ENCODE measurements around the gene RPS8. TPM values are rescaled to one million over a fixed set of nuclear protein-coding genes. Genes with fewer than 3 reads are reported as not detected.
"Not testable (repeated sequence)": the region's sequence is repeated elsewhere in the genome, so short reads cannot be mapped to it uniquely, and the experiment has no call there.

Gene RPS8
- total RNA-seq, 1 donor from 2014 or later = 2,356 TPM

DNA sequence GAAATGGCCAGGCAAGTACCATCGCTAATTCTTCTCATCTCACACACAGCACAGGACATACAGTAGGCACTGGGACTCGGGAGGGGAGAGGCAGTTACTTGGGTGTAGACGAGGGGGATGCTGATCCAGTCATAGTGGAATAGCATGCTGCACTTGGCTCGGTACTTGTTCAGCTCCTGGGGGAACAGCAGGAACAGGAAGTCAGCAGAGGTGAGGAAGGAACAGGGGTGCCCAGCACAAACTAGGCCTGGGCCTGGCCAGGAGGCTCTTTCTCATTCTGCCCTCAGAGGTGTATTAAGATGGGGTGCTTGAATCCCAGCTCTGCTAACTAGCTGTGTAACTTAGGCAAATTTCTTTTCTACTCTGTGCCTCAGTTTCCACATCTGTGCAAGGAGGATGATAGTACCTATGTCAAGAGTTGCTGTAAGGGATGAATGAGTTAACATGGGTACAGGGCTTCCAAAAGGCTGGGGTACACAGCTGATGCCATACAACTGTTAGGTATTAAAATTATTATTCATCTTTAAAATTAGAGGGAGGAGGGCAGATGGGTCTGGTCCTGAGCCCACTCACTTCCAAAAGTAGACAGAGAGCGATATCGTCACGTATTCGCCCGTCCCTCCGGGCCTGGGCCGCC is 10.3 kb downstream of the RPS8 start:
- Mint-ChIP-seq H3K27ac (peak overlapping the region; percentile 46), H3K4me3 (ENCODE audit: low read depth) (peak overlapping the region; percentile 72), H3K9me3 (no peaks in the 10 kb centered on the region), H3K36me3 (ENCODE audit: low read depth) (peaks cover 29% of the 10 kb centered on the region), H3K27me3 (ENCODE audit: low read depth) (no peaks in the 10 kb centered on the region), H3K4me1 (ENCODE audit: low read depth) (peaks cover 31% of the 10 kb centered on the region)
- no peak for DNase-seq (ENCODE audit: low spot score)
- intact Hi-C loops (cut with micrococcal nuclease) = loop anchor here (2.0 to 5.0 kb wide), 3 partner anchors 13 to 227 kb away; partner anchors contain the start of genes HECTD3 and UROD

GRCh38 chr1:44786138-44786840 is 10.9 kb downstream of the RPS8 start:
- Mint-ChIP-seq H3K9me3 (no peaks in the 10 kb centered on the region), H3K36me3 (ENCODE audit: low read depth) (peaks cover 22% of the 10 kb centered on the region), H3K4me3 (ENCODE audit: low read depth) (peak overlapping the region; percentile 72), H3K27ac (peak overlapping the region; percentile 80), H3K4me1 (ENCODE audit: low read depth) (peaks cover 29% of the 10 kb centered on the region), H3K27me3 (ENCODE audit: low read depth) (no peaks in the 10 kb centered on the region)
- peak; percentile 72 for DNase-seq (ENCODE audit: low spot score)
- intact Hi-C loops (cut with micrococcal nuclease) = loop anchor here (5.0 kb wide), 2 partner anchors 36 to 226 kb away; partner anchors contain the start of genes HECTD3 and UROD

DNA sequence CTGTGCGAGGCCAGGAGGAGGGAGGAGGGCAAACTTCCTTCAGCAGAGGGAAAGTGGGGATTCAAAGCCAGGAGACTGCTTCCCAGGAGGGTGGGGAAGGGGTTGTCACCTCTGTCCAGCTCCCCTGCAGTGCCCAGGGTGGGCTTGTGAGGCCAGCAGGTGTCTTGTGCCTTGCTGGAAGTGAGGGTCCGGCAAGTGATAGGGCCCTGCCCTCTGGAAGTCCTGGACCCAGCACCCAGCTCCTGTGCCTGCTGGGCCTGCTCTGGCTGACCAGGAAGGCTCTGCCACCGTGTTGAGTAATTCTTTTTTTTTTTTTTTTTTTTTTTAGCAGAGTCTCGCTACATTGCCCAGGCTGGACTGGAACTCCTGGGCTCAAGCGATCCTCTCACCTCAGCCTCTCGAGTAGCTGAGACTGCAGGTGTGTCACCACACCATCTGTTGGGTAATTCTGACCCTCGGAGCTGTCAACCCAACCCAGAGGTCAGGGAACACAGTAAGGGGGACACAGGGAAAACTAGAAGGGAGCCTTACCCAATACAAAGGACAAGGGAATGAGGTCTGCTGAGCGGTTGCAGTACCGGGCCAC is 11.6 kb downstream of the RPS8 start:
- Mint-ChIP-seq H3K27ac (no peak overlapping the region), H3K27me3 (ENCODE audit: low read depth) (no peaks in the 10 kb centered on the region), H3K36me3 (ENCODE audit: low read depth) (peaks cover 16% of the 10 kb centered on the region), H3K4me1 (ENCODE audit: low read depth) (peaks cover 28% of the 10 kb centered on the region), H3K4me3 (ENCODE audit: low read depth) (peak overlapping the region; percentile 72), H3K9me3 (no peaks in the 10 kb centered on the region)
- no peak for DNase-seq (ENCODE audit: low spot score)
- intact Hi-C loops (cut with micrococcal nuclease) = loop anchor here (5.0 kb wide), 2 partner anchors 35 to 225 kb away; partner anchors contain the start of genes HECTD3 and UROD

DNA sequence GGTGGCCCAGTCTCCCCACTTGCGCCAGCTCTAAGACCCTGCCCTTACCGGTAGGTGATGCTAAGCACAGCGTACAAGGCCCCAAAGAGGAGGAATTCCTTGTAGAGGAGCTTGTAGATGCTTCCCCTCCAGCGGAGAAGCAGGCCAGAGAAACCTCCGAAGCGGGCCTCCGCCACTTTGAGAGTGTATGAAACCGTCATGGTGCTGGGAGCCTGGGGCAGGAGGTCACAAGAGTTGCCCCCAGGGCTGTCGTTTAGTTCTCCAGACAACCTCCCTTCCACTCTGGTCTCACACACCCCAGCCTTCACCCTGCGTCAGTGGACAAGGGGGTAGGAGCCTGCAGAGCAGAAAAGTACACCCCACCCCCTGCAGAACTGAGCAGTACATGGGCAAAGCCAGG is 12.2 kb downstream of the RPS8 start:
- peaks cover 12% of the 10 kb centered on the region for H3K36me3 Mint-ChIP-seq (ENCODE audit: low read depth)
- no peak overlapping the region for H3K4me3 Mint-ChIP-seq (ENCODE audit: low read depth)
- DNase-seq (ENCODE audit: low spot score) = no peak
- H3K4me1 Mint-ChIP-seq (ENCODE audit: low read depth) = peaks cover 28% of the 10 kb centered on the region
- H3K27ac Mint-ChIP-seq = no peak overlapping the region
- intact Hi-C loops (cut with micrococcal nuclease) = loop anchor here (5.0 kb wide), 2 partner anchors 35 to 225 kb away; partner anchors contain the start of genes HECTD3 and UROD
- H3K27me3 Mint-ChIP-seq (ENCODE audit: low read depth) = no peaks in the 10 kb centered on the region
- no peaks in the 10 kb centered on the region for H3K9me3 Mint-ChIP-seq

GRCh38 chr1:44788120-44788860 is 12.9 kb downstream of the RPS8 start, which contains the start of gene BEST4:
Gene BEST4 (minus strand): TSS chr1:44788170. CDS start chr1:44787705, 465 bp downstream.
- intact Hi-C loops (cut with micrococcal nuclease) = loop anchor here (5.0 kb wide), 2 partner anchors 34 to 224 kb away; partner anchors contain the start of genes HECTD3 and UROD
- Mint-ChIP-seq H3K4me3 (ENCODE audit: low read depth) (no peak within 1 kb of the TSS), H3K27me3 (ENCODE audit: low read depth) (no peaks in the 10 kb centered on the region), H3K27ac (no peak within 1 kb of the TSS), H3K4me1 (ENCODE audit: low read depth) (peaks cover 25% of the 10 kb centered on the region), H3K9me3 (no peaks in the 10 kb centered on the region), H3K36me3 (ENCODE audit: low read depth) (peaks cover 6% of the 10 kb centered on the region)
- no peak for DNase-seq (ENCODE audit: low spot score)

DNA sequence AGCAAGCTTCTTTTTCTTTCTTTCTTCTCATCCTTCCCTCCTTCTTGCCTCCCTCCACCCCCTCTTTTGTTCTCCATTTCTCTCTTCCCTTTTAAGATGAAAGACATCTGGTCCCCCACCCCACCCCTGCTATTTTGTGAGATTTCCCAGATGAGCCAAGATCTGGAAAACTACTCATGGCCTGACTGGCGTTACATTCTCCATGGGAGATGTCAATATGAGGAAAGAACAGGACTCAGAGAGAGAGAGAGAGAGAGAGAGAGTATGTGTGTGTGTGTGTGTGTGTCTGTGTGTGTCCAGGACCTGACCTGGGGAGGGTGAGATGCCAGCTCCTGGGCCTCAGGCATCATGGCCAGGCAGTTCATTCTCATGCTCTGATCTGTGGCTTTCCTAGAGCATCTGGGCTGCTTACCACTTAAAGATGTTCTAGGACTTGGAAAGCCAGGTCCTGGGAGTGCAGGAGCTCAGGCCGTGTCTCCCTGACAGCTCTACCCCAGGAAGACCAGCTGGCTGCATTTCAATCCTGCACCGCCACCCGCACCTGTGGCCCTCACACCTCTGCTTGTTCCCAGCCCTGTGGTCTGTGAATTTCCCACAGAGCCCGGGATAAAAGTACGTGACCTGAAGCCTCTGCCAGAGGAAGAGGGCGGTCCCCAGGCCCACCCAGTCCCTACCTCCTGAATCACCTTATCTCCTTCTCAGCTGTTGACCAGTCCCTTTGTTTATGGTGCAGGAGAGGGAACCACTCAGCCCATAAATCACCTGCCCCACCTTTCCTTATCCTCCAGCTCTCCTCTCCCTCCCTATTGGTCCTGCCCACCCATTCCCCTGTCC is 15.8 kb downstream of the RPS8 start:
- Mint-ChIP-seq H3K27me3 (ENCODE audit: low read depth) (no peaks in the 10 kb centered on the region), H3K4me3 (ENCODE audit: low read depth) (no peak overlapping the region), H3K9me3 (no peaks in the 10 kb centered on the region), H3K36me3 (ENCODE audit: low read depth) (no peaks in the 10 kb centered on the region), H3K4me1 (ENCODE audit: low read depth) (peaks cover 6% of the 10 kb centered on the region), H3K27ac (no peak overlapping the region)
- intact Hi-C loops (cut with micrococcal nuclease) = no loop called here
- no peak for DNase-seq (ENCODE audit: low spot score)

GRCh38 chr1:44792736-44793502 is 17.6 kb downstream of the RPS8 start:
- intact Hi-C loops (cut with micrococcal nuclease) = no loop called here
- Mint-ChIP-seq H3K27me3 (ENCODE audit: low read depth) (no peaks in the 10 kb centered on the region), H3K27ac (no peak overlapping the region), H3K4me3 (ENCODE audit: low read depth) (no peak overlapping the region), H3K9me3 (no peaks in the 10 kb centered on the region), H3K4me1 (ENCODE audit: low read depth) (peaks cover 2% of the 10 kb centered on the region), H3K36me3 (ENCODE audit: low read depth) (no peaks in the 10 kb centered on the region)
- no peak for DNase-seq (ENCODE audit: low spot score)

DNA sequence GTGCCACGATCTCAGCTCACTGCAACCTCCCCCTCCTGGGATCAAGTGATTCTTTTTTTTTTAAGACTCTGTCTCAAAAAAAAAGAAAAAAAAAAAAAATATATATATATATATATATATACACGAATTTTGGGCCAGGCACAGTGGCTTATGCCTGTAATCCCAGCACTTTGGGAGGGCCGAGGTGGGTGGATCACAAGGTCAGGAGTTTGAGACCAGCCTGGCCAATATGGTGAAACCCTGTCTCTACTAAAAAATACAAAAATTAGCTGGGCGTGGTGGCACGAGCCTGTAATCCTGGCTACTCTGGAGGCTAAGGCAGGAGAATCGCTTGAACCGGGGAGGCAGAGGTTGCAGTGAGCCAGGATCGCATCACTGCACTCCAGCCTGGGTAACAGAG is 22.5 kb downstream of the RPS8 start:
- not testable (repeated sequence) for H3K27me3 Mint-ChIP-seq (ENCODE audit: low read depth); H3K4me3 Mint-ChIP-seq (ENCODE audit: low read depth); H3K27ac Mint-ChIP-seq; DNase-seq (ENCODE audit: low spot score); H3K9me3 Mint-ChIP-seq
- Mint-ChIP-seq H3K4me1 (ENCODE audit: low read depth) (peaks cover 17% of the 10 kb centered on the region), H3K36me3 (ENCODE audit: low read depth) (peaks cover 22% of the 10 kb centered on the region)
- intact Hi-C loops (cut with micrococcal nuclease) = loop anchor here (2.0 kb wide), 2 partner anchors 13 to 1449 kb away; partner anchors contain the start of gene RAD54L

DNA sequence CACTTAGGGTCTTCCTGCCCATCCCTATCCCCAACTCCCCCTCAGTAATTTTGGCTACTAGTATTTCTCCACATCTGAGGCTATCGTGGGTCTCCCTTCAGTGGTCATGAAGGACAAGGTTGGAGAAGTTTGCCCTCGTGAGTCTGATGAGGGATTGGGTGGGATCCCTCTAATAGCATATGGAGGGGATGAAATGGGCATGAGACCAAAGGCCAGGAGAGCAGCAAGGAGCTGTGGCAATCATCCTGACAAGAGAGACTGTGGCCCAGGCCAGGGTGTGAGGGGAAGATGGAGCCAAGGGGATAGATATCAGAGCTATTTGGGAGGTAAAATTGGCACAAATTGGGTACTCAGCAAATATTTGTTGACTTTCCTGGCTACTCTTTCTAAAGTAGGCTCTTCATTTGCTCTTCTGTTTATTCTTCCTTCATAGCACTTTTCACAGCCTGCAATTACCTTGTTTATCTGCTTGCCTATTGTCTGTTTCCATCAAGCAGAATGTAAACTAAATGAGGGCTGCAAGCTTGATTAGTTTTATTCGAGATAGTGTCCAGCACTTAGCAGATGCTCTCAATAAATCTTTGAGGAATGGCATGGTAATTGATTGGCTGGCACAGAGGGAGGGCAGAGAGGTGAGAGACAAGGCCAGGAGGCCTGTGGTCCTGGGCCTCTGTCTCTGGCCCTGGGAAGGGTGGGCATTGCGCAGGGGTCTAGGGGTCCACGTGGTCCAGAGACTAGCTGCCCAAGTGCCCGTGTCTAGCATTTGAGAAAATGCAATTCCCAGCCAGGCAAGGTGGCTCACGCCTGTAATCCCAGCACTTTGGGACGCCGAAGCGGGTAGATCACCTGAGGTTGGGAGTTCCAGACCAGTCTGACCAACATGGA is 23.4 kb downstream of the RPS8 start:
- no peaks in the 10 kb centered on the region for H3K9me3 Mint-ChIP-seq
- peak overlapping the region; percentile 97 for H3K4me3 Mint-ChIP-seq (ENCODE audit: low read depth)
- no peaks in the 10 kb centered on the region for H3K27me3 Mint-ChIP-seq (ENCODE audit: low read depth)
- no peak for DNase-seq (ENCODE audit: low spot score)
- H3K36me3 Mint-ChIP-seq (ENCODE audit: low read depth) = peaks cover 31% of the 10 kb centered on the region
- peak overlapping the region; percentile 99 for H3K27ac Mint-ChIP-seq
- H3K4me1 Mint-ChIP-seq (ENCODE audit: low read depth) = peaks cover 20% of the 10 kb centered on the region
- intact Hi-C loops (cut with micrococcal nuclease) = loop anchor here (2.0 kb wide), 2 partner anchors 14 to 1448 kb away; partner anchors contain the start of gene RAD54L

DNA sequence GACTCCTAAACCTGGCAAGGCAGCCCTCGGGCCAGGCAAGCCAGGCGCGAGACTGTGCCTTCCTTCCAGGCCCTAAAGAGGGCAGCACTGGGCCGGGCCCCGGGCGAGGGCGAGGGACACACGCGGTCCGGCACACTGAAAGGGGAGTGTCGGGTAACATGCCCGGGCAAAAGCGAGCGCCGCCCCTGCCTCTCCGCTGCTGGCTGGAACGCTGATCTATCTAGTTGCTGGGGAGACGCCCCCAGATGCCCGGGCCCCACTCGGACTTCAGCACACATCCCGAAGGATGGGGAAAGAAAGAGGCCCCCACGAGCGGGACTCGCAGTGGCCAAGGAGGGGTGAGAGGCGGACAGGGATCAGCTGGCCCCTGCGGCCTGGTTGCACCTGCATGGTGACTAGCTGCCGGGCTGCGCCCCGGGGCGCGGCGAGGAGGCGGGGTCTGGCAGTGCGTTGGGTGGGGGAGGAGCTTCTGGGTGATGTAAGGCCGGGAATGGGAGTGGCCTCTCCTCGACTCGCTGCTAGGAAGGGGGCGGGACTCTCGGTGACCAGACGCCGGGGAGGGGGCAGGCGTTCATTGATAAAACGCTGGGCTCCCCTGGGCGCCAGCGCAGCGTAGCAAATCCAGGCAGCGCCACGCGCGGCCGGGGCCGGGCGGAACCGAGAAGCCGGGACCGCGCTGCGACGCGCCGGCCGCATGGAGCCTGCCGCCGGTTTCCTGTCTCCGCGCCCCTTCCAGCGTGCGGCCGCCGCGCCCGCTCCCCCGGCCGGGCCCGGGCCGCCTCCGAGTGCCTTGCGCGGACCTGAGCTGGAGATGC is 24.6 kb downstream of the RPS8 start, which contains the start of gene PLK3:
Gene PLK3 (plus strand): TSS at position 608 of the 815 bp plus-strand sequence. CDS start 87 bp downstream, at position 695.
- no peaks in the 10 kb centered on the region for H3K27me3 Mint-ChIP-seq (ENCODE audit: low read depth)
- H3K4me3 Mint-ChIP-seq (ENCODE audit: low read depth) = peak within 1 kb of the TSS; percentile 97
- H3K36me3 Mint-ChIP-seq (ENCODE audit: low read depth) = peaks cover 43% of the 10 kb centered on the region
- DNase-seq (ENCODE audit: low spot score) = peak; percentile 97
- intact Hi-C loops (cut with micrococcal nuclease) = loop anchor here (2.0 to 10.0 kb wide), 5 partner anchors 15 to 1447 kb away; partner anchors contain the start of genes GPBP1L1, HECTD3, NASP and RAD54L
- peaks cover 23% of the 10 kb centered on the region for H3K4me1 Mint-ChIP-seq (ENCODE audit: low read depth)
- no peaks in the 10 kb centered on the region for H3K9me3 Mint-ChIP-seq
- H3K27ac Mint-ChIP-seq = peak within 1 kb of the TSS; percentile 99
